GM12878 (cell line): Measurements from ENCODE around the gene HDAC3. TPM values are rescaled to one million over a fixed set of nuclear protein-coding genes. Genes with fewer than 3 reads are reported as not detected.

Source experiments
- EZH2 ChIP-seq: IDR thresholded peaks from 2 replicates; pipeline ENCODE4 v1.6.1; 2012; ENCODE audit warnings: low read depth, mild to moderate bottlenecking, control low read depth, inconsistent platforms, low read length, borderline replicate concordance; ENCODE audit not compliant: control insufficient read depth
- HCFC1 ChIP-seq: fragments of 150-350 bp; IDR thresholded peaks from 2 replicates; pipeline ENCODE4 v1.6.1; 2014; ENCODE audit warnings: low read length
- IKZF1 ChIP-seq: fragments of 450-650 bp; conservative IDR thresholded peaks from 2 replicates; pipeline ENCODE4 v1.6.1; 2017; ENCODE audit warnings: antibody characterized with exemption, mild to moderate bottlenecking
- NFYB ChIP-seq: IDR thresholded peaks from 2 replicates; pipeline ENCODE4 v1.6.1; 2011; ENCODE audit warnings: low read depth, mild to moderate bottlenecking, low read length, improper control_type of control experiment, moderate library complexity; ENCODE audit not compliant: insufficient read depth
- RB1 ChIP-seq: fragments of 450-650 bp; formaldehyde crosslinking; IDR thresholded peaks from 2 replicates; pipeline ENCODE4 v1.6.1; 2017; ENCODE audit warnings: mild to moderate bottlenecking, borderline replicate concordance
- SUZ12 ChIP-seq: fragments of 200-600 bp; sonication (generic); IDR thresholded peaks from one replicate; pipeline ENCODE4 v1.6.1; 2018; ENCODE audit warnings: antibody characterized with exemption, mild to moderate bottlenecking; ENCODE audit not compliant: unreplicated experiment
- ZNF622 ChIP-seq: fragments of 450-650 bp; IDR thresholded peaks from 2 replicates; pipeline ENCODE4 v1.6.1; 2017; ENCODE audit warnings: mild to moderate bottlenecking, inconsistent platforms
- polyA plus RNA-seq, 11 experiments: library from polyadenylated mRNA; depleted of rRNA in 4 of 11; unstranded in 6 of 11; stranded (reverse) in 5 of 11; fragments of >200 nt; fragmentation: Nextera tagmentation in 4 of 11; fragmentation: Illumina TruSeq in 1 of 11; extraction: Ambion mirVana in 4 of 11; extraction: Trizol in 1 of 11; gene quantifications; 1 replicate in 1 of 11; 2 replicates in 10 of 11; pipeline versions ENCODE4 v1.2.1 to v1.2.3, GENCODE V29; 2011 to 2016; ENCODE audit warnings: inconsistent platforms in 2 of 11, missing spikeins in 2 of 11, low read depth in 1 of 11
- total RNA-seq, 4 experiments: library from RNA; depleted of rRNA in 3 of 4; stranded (reverse); fragments of >200 nt in 3 of 4; fragmentation: Illumina TruSeq in 1 of 4; extraction: Trizol in 1 of 4; gene quantifications; 2 replicates each; pipeline versions ENCODE4 v1.2.1 to v1.2.3, GENCODE V29; 2013 to 2021
- TF ChIP-seq, protein P1 (sequence below): IDR thresholded peaks from 2 replicates; pipeline ENCODE4 v1.6.1; 2012; ENCODE audit warnings: improper control_type of control experiment, low read depth, low read length; ENCODE audit not compliant: insufficient replicate concordance
- TF ChIP-seq, protein P2 (sequence below): fragments of 450-650 bp; IDR thresholded peaks from 2 replicates; pipeline ENCODE4 v1.6.1; 2017; ENCODE audit warnings: mild to moderate bottlenecking, moderate library complexity
- TF ChIP-seq, protein P3 (sequence below): fragments of 450-650 bp; formaldehyde crosslinking; IDR thresholded peaks from 2 replicates; pipeline ENCODE4 v1.4.0; 2022; ENCODE audit warnings: mild to moderate bottlenecking, moderate library complexity
- TF ChIP-seq, protein P4 (sequence below): fragments of 450-650 bp; IDR thresholded peaks from 2 replicates; pipeline ENCODE4 v1.6.1; 2018; ENCODE audit warnings: mild to moderate bottlenecking, low read depth, moderate library complexity; ENCODE audit not compliant: partially characterized antibody

HDAC3 gene
- total and polyA plus RNA-seq, 10 of the 15 experiments (the other 5 are each of a cell fraction or from before 2014, with no cell fraction given): 62.2 to 140 (median 112) TPM

DNA sequence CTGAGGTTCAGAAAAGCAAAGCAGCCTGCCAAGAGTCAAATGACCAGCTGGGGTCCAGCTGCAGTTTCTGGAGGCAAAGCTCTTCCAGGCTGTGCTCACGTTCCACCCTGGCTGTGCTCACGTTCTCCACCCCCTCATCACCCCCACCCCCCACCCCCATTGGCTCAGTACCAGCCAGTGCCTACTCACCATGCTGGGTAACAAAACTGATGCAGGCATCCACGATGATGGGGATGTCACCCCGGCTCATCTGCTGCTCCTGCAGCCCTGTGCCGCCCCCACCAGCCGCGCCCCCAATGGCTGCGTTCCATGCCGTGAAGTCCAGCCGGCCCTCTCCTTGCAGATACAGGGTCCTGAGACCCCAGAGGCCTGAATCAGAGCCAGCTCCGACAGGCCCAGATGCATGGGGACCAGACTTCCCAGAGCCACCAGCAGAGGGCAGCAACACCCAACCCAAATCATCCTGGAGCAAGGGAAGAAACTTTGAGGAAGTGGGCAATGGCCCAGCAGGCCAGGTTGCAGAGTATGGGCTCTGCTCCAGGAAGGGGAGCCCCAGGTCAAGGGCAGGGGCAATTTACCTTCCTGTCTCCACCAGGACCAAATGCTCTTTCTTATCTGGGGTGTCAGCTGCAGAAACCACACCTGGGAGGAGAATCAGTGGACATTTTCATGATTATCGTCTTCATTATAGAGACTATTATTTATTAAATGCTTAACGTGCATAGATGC, 28.2 kb upstream of the HDAC3 start (continued):
- TF ChIP-seq, protein P1, sequence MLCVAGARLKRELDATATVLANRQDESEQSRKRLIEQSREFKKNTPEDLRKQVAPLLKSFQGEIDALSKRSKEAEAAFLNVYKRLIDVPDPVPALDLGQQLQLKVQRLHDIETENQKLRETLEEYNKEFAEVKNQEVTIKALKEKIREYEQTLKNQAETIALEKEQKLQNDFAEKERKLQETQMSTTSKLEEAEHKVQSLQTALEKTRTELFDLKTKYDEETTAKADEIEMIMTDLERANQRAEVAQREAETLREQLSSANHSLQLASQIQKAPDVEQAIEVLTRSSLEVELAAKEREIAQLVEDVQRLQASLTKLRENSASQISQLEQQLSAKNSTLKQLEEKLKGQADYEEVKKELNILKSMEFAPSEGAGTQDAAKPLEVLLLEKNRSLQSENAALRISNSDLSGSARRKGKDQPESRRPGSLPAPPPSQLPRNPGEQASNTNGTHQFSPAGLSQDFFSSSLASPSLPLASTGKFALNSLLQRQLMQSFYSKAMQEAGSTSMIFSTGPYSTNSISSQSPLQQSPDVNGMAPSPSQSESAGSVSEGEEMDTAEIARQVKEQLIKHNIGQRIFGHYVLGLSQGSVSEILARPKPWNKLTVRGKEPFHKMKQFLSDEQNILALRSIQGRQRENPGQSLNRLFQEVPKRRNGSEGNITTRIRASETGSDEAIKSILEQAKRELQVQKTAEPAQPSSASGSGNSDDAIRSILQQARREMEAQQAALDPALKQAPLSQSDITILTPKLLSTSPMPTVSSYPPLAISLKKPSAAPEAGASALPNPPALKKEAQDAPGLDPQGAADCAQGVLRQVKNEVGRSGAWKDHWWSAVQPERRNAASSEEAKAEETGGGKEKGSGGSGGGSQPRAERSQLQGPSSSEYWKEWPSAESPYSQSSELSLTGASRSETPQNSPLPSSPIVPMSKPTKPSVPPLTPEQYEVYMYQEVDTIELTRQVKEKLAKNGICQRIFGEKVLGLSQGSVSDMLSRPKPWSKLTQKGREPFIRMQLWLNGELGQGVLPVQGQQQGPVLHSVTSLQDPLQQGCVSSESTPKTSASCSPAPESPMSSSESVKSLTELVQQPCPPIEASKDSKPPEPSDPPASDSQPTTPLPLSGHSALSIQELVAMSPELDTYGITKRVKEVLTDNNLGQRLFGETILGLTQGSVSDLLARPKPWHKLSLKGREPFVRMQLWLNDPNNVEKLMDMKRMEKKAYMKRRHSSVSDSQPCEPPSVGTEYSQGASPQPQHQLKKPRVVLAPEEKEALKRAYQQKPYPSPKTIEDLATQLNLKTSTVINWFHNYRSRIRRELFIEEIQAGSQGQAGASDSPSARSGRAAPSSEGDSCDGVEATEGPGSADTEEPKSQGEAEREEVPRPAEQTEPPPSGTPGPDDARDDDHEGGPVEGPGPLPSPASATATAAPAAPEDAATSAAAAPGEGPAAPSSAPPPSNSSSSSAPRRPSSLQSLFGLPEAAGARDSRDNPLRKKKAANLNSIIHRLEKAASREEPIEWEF: no peak
- TF ChIP-seq EZH2 (no peak), IKZF1 (peak; percentile 59), SUZ12 (no peak), RB1 (peak; percentile 31; the same call in 1 of the 2 replicates), ZNF622 (no peak), NFYB (no peak), HCFC1 (no peak)
- TF ChIP-seq, protein P2, sequence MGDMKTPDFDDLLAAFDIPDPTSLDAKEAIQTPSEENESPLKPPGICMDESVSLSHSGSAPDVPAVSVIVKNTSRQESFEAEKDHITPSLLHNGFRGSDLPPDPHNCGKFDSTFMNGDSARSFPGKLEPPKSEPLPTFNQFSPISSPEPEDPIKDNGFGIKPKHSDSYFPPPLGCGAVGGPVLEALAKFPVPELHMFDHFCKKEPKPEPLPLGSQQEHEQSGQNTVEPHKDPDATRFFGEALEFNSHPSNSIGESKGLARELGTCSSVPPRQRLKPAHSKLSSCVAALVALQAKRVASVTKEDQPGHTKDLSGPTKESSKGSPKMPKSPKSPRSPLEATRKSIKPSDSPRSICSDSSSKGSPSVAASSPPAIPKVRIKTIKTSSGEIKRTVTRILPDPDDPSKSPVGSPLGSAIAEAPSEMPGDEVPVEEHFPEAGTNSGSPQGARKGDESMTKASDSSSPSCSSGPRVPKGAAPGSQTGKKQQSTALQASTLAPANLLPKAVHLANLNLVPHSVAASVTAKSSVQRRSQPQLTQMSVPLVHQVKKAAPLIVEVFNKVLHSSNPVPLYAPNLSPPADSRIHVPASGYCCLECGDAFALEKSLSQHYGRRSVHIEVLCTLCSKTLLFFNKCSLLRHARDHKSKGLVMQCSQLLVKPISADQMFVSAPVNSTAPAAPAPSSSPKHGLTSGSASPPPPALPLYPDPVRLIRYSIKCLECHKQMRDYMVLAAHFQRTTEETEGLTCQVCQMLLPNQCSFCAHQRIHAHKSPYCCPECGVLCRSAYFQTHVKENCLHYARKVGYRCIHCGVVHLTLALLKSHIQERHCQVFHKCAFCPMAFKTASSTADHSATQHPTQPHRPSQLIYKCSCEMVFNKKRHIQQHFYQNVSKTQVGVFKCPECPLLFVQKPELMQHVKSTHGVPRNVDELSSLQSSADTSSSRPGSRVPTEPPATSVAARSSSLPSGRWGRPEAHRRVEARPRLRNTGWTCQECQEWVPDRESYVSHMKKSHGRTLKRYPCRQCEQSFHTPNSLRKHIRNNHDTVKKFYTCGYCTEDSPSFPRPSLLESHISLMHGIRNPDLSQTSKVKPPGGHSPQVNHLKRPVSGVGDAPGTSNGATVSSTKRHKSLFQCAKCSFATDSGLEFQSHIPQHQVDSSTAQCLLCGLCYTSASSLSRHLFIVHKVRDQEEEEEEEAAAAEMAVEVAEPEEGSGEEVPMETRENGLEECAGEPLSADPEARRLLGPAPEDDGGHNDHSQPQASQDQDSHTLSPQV: no peak
- TF ChIP-seq, protein P3, sequence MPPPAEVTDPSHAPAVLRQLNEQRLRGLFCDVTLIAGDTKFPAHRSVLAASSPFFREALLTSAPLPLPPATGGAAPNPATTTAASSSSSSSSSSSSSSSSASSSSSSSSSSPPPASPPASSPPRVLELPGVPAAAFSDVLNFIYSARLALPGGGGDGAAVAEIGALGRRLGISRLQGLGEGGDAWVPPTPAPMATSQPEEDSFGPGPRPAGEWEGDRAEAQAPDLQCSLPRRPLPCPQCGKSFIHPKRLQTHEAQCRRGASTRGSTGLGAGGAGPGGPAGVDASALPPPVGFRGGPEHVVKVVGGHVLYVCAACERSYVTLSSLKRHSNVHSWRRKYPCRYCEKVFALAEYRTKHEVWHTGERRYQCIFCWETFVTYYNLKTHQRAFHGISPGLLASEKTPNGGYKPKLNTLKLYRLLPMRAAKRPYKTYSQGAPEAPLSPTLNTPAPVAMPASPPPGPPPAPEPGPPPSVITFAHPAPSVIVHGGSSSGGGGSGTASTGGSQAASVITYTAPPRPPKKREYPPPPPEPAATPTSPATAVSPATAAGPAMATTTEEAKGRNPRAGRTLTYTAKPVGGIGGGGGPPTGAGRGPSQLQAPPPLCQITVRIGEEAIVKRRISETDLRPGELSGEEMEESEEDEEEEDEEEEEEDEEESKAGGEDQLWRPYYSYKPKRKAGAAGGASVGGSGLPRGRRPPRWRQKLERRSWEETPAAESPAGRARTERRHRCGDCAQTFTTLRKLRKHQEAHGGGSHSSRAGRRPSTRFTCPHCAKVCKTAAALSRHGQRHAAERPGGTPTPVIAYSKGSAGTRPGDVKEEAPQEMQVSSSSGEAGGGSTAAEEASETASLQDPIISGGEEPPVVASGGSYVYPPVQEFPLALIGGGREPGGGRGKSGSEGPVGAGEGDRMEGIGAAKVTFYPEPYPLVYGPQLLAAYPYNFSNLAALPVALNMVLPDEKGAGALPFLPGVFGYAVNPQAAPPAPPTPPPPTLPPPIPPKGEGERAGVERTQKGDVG (CRISPR knock-in tag): no peak
- TF ChIP-seq, protein P4, sequence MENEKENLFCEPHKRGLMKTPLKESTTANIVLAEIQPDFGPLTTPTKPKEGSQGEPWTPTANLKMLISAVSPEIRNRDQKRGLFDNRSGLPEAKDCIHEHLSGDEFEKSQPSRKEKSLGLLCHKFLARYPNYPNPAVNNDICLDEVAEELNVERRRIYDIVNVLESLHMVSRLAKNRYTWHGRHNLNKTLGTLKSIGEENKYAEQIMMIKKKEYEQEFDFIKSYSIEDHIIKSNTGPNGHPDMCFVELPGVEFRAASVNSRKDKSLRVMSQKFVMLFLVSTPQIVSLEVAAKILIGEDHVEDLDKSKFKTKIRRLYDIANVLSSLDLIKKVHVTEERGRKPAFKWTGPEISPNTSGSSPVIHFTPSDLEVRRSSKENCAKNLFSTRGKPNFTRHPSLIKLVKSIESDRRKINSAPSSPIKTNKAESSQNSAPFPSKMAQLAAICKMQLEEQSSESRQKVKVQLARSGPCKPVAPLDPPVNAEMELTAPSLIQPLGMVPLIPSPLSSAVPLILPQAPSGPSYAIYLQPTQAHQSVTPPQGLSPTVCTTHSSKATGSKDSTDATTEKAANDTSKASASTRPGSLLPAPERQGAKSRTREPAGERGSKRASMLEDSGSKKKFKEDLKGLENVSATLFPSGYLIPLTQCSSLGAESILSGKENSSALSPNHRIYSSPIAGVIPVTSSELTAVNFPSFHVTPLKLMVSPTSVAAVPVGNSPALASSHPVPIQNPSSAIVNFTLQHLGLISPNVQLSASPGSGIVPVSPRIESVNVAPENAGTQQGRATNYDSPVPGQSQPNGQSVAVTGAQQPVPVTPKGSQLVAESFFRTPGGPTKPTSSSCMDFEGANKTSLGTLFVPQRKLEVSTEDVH: no peak
